Measurements from ENCODE around the gene C1orf87.

DNA sequence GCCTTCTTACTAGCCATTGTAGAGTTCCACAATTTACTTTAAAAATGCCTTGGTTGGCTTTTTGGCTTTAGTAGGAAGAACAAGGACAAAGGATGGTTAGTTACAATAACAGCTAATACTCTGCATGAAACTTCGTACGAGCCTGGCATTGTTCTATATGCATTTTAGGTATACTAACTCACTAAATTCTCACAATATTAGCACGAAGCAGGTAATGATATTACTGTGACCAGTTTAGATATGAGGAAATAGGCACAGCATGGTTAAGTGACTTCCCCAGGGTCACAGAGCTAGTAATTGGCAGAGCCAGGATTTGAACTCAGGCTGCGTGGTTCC is 96.5 kb downstream of the C1orf87 start:
- TF ChIP-seq, protein P1, sequence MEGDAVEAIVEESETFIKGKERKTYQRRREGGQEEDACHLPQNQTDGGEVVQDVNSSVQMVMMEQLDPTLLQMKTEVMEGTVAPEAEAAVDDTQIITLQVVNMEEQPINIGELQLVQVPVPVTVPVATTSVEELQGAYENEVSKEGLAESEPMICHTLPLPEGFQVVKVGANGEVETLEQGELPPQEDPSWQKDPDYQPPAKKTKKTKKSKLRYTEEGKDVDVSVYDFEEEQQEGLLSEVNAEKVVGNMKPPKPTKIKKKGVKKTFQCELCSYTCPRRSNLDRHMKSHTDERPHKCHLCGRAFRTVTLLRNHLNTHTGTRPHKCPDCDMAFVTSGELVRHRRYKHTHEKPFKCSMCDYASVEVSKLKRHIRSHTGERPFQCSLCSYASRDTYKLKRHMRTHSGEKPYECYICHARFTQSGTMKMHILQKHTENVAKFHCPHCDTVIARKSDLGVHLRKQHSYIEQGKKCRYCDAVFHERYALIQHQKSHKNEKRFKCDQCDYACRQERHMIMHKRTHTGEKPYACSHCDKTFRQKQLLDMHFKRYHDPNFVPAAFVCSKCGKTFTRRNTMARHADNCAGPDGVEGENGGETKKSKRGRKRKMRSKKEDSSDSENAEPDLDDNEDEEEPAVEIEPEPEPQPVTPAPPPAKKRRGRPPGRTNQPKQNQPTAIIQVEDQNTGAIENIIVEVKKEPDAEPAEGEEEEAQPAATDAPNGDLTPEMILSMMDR (IDR thresholded peaks at IDR 0.05; ENCODE audit: borderline replicate concordance, extremely low read depth, low read length, poor library complexity, severe bottlenecking): no peak
- TF ChIP-seq EZH2 (IDR thresholded peaks at IDR 0.05; ENCODE audit: borderline replicate concordance, low read depth, low read length, severe bottlenecking): no peak
